IPS-18a (cell line): ENCODE results near the gene TBCD.

Experiments used
- H3K27ac ChIP-seq: one replicate; pipeline ENCODE4 v1.5.1; 2013; ENCODE audit warnings: low read length
- H3K27me3 ChIP-seq: one replicate; pipeline ENCODE4 v1.6.1; 2013; ENCODE audit warnings: mild to moderate bottlenecking, low read length; ENCODE audit not compliant: control insufficient read depth, insufficient read depth
- H3K36me3 ChIP-seq: one replicate; pipeline ENCODE4 v1.6.1; 2013; ENCODE audit warnings: low read depth, low read length; ENCODE audit not compliant: control insufficient read depth
- H3K4me1 ChIP-seq: one replicate; pipeline ENCODE4 v1.6.1; 2013; ENCODE audit warnings: low read depth, low read length; ENCODE audit not compliant: control insufficient read depth
- H3K4me3 ChIP-seq: one replicate; pipeline ENCODE4 v1.5.1; 2013; ENCODE audit warnings: low read length
- H3K9ac ChIP-seq: one replicate; pipeline ENCODE4 v1.6.1; 2013; ENCODE audit warnings: mild to moderate bottlenecking, low read length, moderate library complexity
- H3K9me3 ChIP-seq: one replicate; pipeline ENCODE4 v1.6.1; 2013; ENCODE audit warnings: low read depth, low read length; ENCODE audit not compliant: control insufficient read depth

TBCD gene

DNA sequence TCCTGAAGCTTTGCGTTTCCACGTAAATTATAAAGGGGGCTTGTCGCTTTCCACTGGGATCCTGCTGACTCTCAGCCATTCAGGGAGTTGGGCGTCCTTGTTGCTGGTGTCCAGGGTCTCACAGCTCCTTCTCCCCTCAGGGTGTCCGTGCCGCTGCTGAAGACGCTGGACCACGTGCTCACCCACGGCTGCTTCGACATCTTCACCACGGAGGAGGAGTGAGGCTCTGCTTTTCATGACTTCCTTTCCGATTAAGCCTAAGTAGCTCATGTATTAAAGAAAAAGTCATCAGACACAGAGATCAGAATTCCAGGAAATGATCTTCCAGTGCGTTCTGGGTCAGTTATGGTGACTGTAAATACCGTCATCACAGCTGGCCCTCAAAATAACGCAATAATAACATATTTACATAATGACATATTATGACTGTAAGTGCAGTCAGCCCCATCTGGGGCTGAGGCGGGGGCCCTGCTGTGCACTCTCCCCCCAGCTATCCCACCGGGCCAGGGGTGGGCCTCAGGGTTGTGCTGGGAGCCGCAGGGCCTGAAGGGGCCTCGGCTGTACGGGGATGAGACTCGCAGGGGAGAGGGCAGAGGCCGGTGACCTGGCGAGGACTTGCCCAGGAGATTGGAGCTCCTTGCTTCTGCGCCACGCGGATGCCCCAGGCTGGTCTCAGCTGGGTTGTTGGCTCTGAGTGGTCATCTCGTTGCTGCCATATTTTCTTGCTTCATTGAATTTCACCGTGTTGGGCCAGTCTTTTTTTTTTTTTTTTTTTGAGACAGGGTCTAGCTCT is 180.8 kb downstream of the TBCD start:
- no peak overlapping the region for H3K27ac ChIP-seq
- H3K9ac ChIP-seq, result no peak overlapping the region
- H3K36me3 ChIP-seq, result peaks cover 42% of the 10 kb centered on the region
- no peak overlapping the region for H3K4me3 ChIP-seq
- no peaks in the 10 kb centered on the region for H3K9me3 ChIP-seq
- H3K27me3 ChIP-seq, result no peaks in the 10 kb centered on the region
- no peaks in the 10 kb centered on the region for H3K4me1 ChIP-seq

DNA sequence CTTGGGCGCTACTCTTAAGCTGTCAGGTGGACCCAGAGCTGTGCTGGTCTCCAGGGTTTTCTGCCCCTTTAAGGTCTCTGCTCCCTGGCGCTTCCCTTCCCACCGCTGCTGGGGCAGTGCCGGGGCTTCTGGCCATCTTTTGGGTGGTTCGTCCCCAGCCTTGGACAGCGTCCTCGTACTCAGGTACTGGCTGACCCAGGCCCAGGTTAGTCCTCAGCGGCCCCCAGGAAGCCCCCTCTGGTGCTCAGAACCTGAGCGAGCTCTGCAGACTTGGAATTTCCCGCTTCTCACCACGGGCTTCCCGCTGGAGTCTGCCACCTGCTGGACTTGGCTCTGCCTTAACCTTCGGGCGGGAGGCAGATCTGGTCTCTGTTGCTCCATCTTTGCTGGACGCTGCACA is 182.0 kb downstream of the TBCD start:
- H3K36me3 ChIP-seq, result peaks cover 37% of the 10 kb centered on the region
- H3K9ac ChIP-seq, result no peak overlapping the region
- no peak overlapping the region for H3K27ac ChIP-seq
- H3K4me1 ChIP-seq, result no peaks in the 10 kb centered on the region
- H3K4me3 ChIP-seq, result no peak overlapping the region
- no peaks in the 10 kb centered on the region for H3K9me3 ChIP-seq
- no peaks in the 10 kb centered on the region for H3K27me3 ChIP-seq

DNA sequence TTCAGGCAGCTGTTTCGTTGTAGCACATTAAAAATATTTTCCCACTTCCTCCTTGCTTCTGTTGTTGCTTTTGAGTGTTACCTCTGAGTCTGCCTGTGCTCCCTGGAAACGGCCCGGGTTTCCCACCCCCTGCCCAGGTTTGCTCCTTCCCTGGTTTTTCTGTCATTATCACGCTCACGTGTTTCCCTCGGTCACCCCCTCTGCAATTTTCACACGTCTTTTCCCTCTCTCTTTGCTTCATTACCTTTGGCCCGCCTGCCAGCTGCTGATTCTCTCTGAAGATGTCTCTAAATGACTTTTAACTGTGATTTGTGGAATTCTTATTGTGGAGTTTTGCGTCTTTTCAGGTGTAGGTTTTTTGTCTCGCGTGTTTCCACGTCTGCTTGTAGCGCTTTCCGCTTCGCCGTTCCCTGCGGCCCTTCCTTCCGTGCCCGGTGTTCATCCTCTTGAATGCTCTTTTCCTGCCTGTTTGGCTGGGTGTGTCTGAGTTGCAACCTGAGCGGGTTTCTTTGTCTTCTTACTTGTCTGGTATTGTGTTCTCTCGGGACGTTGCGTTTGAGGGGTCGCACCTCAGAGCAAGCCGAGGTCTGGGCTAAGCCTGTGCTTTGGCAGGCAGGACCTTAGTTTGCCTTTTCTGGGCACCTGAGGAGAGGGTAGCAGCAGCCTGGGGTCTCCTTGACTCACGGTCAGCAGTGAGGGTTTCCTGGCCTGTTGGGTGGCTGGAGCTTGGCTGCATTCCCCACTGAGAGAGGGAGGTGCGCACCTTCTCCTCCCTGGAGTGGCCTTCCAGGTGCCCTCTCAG is 184.3 kb downstream of the TBCD start:
- H3K4me1 ChIP-seq, result no peaks in the 10 kb centered on the region
- no peaks in the 10 kb centered on the region for H3K27me3 ChIP-seq
- H3K9ac ChIP-seq, result no peak overlapping the region
- H3K27ac ChIP-seq, result no peak overlapping the region
- peaks cover 29% of the 10 kb centered on the region for H3K36me3 ChIP-seq
- no peak overlapping the region for H3K4me3 ChIP-seq
- H3K9me3 ChIP-seq, result no peaks in the 10 kb centered on the region

DNA sequence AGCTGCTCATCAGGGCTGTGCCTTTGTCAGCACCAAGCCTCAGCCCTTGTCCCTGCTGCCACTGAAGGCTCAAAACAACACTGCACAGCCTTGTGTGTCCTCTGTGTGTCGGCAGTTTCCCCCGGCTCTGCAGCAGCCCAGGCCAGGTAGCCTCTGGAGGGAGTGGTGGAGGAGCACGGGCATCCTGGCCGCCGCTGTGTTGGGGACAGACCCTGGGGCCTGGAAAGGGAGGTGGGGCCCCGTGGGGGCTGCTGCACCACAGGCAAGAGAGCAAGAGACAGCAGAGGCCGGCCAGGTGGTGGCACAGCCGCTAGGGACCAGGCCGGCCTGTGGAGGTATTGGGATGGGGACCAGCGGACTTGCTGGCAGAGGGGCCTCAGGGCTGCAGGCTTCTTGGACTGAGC is 184.9 kb downstream of the TBCD start:
- H3K27ac ChIP-seq, result no peak overlapping the region
- no peak overlapping the region for H3K9ac ChIP-seq
- H3K36me3 ChIP-seq, result peaks cover 33% of the 10 kb centered on the region
- H3K9me3 ChIP-seq, result no peaks in the 10 kb centered on the region
- H3K4me3 ChIP-seq, result no peak overlapping the region
- no peaks in the 10 kb centered on the region for H3K27me3 ChIP-seq
- H3K4me1 ChIP-seq, result no peaks in the 10 kb centered on the region

DNA sequence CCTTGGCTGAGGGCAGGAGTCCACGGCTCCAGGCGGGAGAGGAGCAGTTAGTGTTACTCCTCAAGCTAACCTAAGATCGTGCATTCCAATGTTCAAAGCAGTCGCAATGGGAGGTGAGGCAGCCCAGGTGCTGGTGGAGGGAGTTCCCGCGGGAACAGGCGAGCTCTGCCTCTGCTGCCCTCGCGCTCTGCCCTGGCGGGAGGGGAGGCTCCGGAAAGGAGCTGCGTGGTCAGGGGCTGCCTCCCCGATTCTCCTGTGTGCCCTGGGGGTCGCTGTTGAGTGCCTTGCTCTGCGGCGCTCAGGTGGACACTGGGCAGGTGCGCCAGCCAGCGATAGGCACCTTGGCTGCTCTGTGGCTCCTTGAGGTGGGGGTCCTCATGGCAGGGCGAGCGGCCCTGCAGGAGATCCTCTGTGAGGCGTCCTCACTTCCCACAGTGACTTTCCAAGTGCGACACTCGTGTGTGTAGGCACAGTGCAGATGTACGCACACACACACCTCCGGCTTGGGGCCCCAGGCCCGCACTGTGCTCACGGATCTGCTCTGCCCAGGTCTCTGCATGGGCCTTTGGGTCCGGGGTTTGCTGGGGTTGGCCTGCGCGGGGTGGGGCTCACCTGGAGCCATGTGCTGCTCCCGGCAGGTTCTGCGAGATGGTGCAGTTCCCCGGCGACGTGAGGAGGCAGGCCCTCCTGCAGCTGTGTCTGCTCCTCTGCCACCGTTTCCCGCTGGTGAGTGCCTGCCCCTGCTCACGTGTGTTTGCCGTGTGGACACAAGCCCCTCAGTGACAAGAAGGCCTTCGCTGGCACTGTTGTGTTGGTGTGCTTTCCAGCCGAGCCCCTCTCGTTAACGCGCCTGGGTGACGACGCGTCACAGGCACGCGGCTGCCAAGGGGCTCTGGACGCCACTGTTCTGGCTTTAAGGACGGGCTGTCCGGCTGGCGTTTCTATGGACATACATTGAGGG is 185.8 kb downstream of the TBCD start:
- H3K27ac ChIP-seq, result no peak overlapping the region
- no peaks in the 10 kb centered on the region for H3K4me1 ChIP-seq
- H3K36me3 ChIP-seq, result peaks cover 36% of the 10 kb centered on the region
- no peak overlapping the region for H3K9ac ChIP-seq
- no peaks in the 10 kb centered on the region for H3K27me3 ChIP-seq
- no peaks in the 10 kb centered on the region for H3K9me3 ChIP-seq
- H3K4me3 ChIP-seq, result no peak overlapping the region

DNA sequence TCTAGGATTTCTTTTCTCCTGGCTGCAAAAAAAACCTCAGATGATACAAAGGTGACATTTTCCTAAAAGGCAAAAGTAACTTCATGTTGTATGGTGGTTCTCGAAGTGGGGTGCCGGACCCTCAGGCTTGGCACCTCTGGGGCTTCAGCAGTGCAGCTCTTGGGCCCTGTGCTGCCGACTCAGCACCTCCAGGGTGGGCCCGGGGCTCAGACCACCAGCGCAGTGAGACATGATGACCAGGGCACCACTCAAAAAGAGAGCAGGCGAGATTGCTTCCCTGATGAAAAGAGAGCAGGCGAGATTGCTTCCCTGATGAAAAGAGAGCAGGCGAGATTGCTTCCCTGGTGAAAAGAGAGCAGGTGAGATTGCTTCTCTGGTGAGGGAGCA is 186.6 kb downstream of the TBCD start:
- Histone ChIP-seq H3K4me1 (no peaks in the 10 kb centered on the region), H3K36me3 (peaks cover 36% of the 10 kb centered on the region), H3K9ac (no peak overlapping the region), H3K4me3 (no peak overlapping the region), H3K27ac (no peak overlapping the region), H3K27me3 (no peaks in the 10 kb centered on the region), H3K9me3 (peaks cover 4% of the 10 kb centered on the region)

DNA sequence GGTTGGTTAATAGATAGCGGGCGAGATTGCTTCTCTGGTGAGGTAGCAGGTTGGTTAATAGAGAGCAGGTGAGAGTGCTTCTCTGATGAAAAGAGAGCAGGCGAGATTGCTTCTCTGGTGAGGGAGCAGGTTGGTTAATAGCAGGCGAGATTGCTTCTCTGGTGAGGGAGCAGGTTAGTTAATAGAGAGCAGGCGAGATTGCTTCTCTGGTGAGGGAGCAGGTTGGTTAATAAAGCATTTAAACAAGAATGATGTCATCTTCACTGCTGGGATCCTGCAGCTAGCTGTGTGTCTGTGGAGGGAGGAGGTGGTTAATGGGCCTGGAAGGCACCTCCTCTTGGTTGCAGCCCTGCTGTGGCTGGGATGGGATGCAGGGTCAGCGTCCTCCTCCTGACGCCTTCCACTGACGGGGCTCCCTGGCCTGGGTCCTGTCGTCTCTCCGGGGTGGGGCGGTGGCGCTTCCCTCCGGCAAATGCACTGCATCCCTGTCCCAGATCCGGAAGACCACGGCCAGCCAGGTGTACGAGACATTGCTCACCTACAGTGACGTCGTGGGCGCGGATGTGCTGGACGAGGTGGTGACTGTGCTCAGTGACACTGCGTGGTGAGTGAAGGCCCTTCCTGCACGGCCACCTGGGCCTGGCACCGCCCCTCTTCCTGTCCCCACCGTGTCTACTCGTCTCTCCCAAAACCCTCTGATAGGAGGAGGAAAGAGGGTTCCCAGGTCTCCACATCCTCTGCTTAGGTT is 187.2 kb downstream of the TBCD start:
- H3K4me1 ChIP-seq, result no peaks in the 10 kb centered on the region
- no peak overlapping the region for H3K9ac ChIP-seq
- H3K27me3 ChIP-seq, result no peaks in the 10 kb centered on the region
- H3K4me3 ChIP-seq, result no peak overlapping the region
- peaks cover 40% of the 10 kb centered on the region for H3K36me3 ChIP-seq
- H3K27ac ChIP-seq, result no peak overlapping the region
- peaks cover 8% of the 10 kb centered on the region for H3K9me3 ChIP-seq

DNA sequence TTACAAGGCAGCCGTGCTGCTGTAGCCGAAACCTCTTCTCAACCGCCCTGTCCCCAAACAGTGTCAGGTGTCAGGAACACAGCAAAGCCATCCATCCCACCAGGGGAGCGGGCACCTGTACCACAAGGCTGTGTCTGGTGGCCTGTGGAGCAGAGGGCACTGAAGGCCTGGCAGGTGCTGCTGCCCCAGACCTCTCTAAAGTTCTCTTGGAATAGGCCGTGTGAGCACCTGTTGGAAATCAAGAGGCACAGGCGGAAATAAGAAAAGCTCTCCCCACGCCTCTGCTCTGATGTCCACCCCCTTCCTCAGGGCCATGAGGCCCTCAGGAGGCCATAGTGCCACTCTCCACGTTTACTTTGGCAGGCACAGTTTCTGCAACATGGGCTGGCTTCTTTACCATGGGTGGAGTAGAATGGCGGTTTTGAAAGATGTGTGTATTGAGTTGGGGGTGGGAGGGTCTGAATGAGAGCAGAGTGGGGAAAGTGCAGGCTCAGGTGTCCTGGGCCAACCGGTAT is 187.8 kb downstream of the TBCD start:
- no peak overlapping the region for H3K9ac ChIP-seq
- no peaks in the 10 kb centered on the region for H3K27me3 ChIP-seq
- H3K27ac ChIP-seq, result no peak overlapping the region
- H3K4me1 ChIP-seq, result no peaks in the 10 kb centered on the region
- peaks cover 40% of the 10 kb centered on the region for H3K36me3 ChIP-seq
- H3K4me3 ChIP-seq, result no peak overlapping the region
- H3K9me3 ChIP-seq, result peaks cover 13% of the 10 kb centered on the region

DNA sequence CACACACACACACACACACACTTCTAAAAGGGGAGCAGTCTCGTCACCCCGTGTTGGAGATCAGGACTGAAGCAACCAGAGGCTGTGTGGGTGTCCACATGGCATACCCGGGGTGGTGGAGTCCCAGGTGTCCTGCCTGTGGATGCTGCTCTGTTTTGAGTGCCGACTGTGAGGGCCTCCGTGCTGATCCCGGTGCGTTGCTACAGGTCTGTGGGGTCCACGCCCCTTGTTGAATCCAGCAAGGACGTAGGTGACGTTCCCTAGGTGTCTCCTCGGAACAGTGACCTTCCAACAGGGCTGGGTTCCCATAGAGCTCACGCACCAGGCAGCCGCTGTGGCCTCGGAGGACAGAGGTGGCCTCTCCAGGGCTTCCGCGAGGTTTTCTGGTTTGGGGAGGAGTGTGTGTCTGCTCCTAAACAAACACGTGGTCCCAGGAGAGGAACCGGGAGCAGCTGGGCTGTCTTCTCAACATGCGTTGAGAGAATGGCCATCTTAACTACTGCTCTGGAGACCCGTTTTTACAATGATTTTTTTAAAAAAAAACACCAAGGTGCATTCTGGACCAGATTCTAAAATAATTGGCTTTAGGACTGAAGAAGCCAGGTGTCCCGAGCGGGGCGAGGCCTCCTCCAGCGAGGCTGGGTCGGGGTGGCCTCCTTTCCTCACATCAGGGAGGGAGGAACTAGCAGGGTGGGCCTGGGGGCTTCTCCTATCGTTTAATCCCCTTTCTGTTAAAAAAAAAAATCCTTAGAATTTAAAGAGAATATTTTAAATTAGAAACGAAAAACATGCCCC is 188.6 kb downstream of the TBCD start:
- Histone ChIP-seq H3K4me1 (no peaks in the 10 kb centered on the region), H3K4me3 (no peak overlapping the region), H3K36me3 (peaks cover 40% of the 10 kb centered on the region), H3K27ac (no peak overlapping the region), H3K9ac (no peak overlapping the region), H3K27me3 (no peaks in the 10 kb centered on the region), H3K9me3 (peaks cover 20% of the 10 kb centered on the region)
